Neural cell (in vitro differentiated cells): ENCODE data around the gene BBS12. TPM values are rescaled to one million over a fixed set of nuclear protein-coding genes. Genes with fewer than 3 reads are reported as not detected.

Experiments used
- H2AFZ ChIP-seq: fragments of 200-600, 300-800 bp; sonication (generic), shearing (Covaris generic); 2 replicates; pipeline ENCODE4 v1.6.0; 2014; ENCODE audit warnings: low read depth, mild to moderate bottlenecking, antibody characterized with exemption, low read length, moderate library complexity
- H3F3A ChIP-seq: fragments of 200-600 bp; shearing (Covaris generic); 2 replicates; pipeline ENCODE4 v1.6.1; 2016; ENCODE audit warnings: mild to moderate bottlenecking, moderate library complexity, mixed read lengths, antibody characterized with exemption, low read length; ENCODE audit not compliant: insufficient read depth, poor library complexity, severe bottlenecking
- H3K27ac ChIP-seq: fragments of 200-600, 300-800 bp; sonication (generic), shearing (Covaris generic); 2 replicates; pipeline ENCODE4 v1.5.1; 2014; ENCODE audit warnings: mild to moderate bottlenecking, low read length, moderate library complexity
- H3K27me3 ChIP-seq: fragments of 300-800, 200-600 bp; sonication (generic), shearing (Covaris generic); 2 replicates; pipeline ENCODE4 v1.6.0; 2014; ENCODE audit warnings: mild to moderate bottlenecking, low read depth, low read length, moderate library complexity; ENCODE audit not compliant: insufficient read depth
- H3K36me3 ChIP-seq: fragments of 300-800, 200-600 bp; sonication (generic), shearing (Covaris generic); 2 replicates; pipeline ENCODE4 v1.5.1; 2014; ENCODE audit warnings: mild to moderate bottlenecking, antibody characterized with exemption, low read length, moderate library complexity; ENCODE audit not compliant: insufficient read depth
- H3K4me2 ChIP-seq: fragments of 300-800, 200-600 bp; sonication (generic), shearing (Covaris generic); 2 replicates; pipeline ENCODE4 v1.6.0; 2014; ENCODE audit warnings: mild to moderate bottlenecking, low read length
- H3K4me3 ChIP-seq: fragments of 300-800, 200-600 bp; sonication (generic), shearing (Covaris generic); 2 replicates; pipeline ENCODE4 v1.5.1; 2014; ENCODE audit warnings: mild to moderate bottlenecking, low read length, moderate library complexity
- H3K79me2 ChIP-seq: fragments of 200-600 bp; shearing (Covaris generic); replicated peaks from 2 replicates; pipeline ENCODE4 v1.6.0; 2014; ENCODE audit warnings: mild to moderate bottlenecking, low read length, moderate library complexity; ENCODE audit not compliant: insufficient read depth
- H3K9ac ChIP-seq: fragments of 300-800, 200-600 bp; sonication (generic), shearing (Covaris generic); 2 replicates; pipeline ENCODE4 v1.6.1; 2016; ENCODE audit warnings: mild to moderate bottlenecking, low read length, mixed read lengths
- H3K9me2 ChIP-seq: fragments of 200-600 bp; shearing (Covaris generic); 2 replicates; pipeline ENCODE4 v1.6.1; 2016; ENCODE audit warnings: mild to moderate bottlenecking, low read length, mixed read lengths; ENCODE audit not compliant: insufficient read depth
- H3K9me3 ChIP-seq: fragments of 200-600, 300-800 bp; sonication (generic), shearing (Covaris generic); 2 replicates; pipeline ENCODE4 v1.6.1; 2016; ENCODE audit warnings: mild to moderate bottlenecking, mixed run types, low read length, moderate library complexity, mixed read lengths
- H4K20me1 ChIP-seq: fragments of 200-600 bp; shearing (Covaris generic); 2 replicates; pipeline ENCODE4 v1.6.1; 2016; ENCODE audit warnings: mild to moderate bottlenecking, mixed run types; ENCODE audit not compliant: insufficient read depth
- CTCF ChIP-seq: fragments of 450-650 bp; IDR thresholded peaks from 2 replicates; pipeline ENCODE4 v1.5.1; 2014; ENCODE audit warnings: antibody characterized with exemption, mild to moderate bottlenecking, moderate library complexity; ENCODE audit not compliant: poor library complexity, severe bottlenecking
- EP300 ChIP-seq: fragments of 450-650 bp; conservative IDR thresholded peaks from 2 replicates; pipeline ENCODE4 v1.6.1; 2014; ENCODE audit warnings: antibody characterized with exemption, mild to moderate bottlenecking, moderate library complexity; ENCODE audit not compliant: poor library complexity, severe bottlenecking
- EZH2 ChIP-seq: fragments of 200-600, 300-800 bp; shearing (Covaris generic), sonication (generic); IDR thresholded peaks from 2 replicates; pipeline ENCODE4 v1.6.1; 2014; ENCODE audit warnings: antibody characterized with exemption, low read length, borderline replicate concordance, mild to moderate bottlenecking; ENCODE audit not compliant: insufficient read depth, poor library complexity, severe bottlenecking
- MXI1 ChIP-seq: fragments of 450-650 bp; conservative IDR thresholded peaks from 2 replicates; pipeline ENCODE4 v1.6.1; 2014; ENCODE audit warnings: antibody characterized with exemption, mild to moderate bottlenecking; ENCODE audit not compliant: poor library complexity, severe bottlenecking
- POLR2AphosphoS5 ChIP-seq: IDR thresholded peaks from 2 replicates; pipeline ENCODE4 v1.6.1; 2012
- RAD21 ChIP-seq: fragments of 450-650 bp; conservative IDR thresholded peaks from 2 replicates; pipeline ENCODE4 v1.6.1; 2014; ENCODE audit warnings: antibody characterized with exemption, mild to moderate bottlenecking, moderate library complexity
- REST ChIP-seq: IDR thresholded peaks from 2 replicates; pipeline ENCODE4 v1.6.1; 2012; ENCODE audit warnings: borderline replicate concordance
- SMC3 ChIP-seq: fragments of 450-650 bp; conservative IDR thresholded peaks from 2 replicates; pipeline ENCODE4 v1.6.1; 2014; ENCODE audit warnings: antibody characterized with exemption, mild to moderate bottlenecking, moderate library complexity; ENCODE audit not compliant: poor library complexity
- TAF1 ChIP-seq: IDR thresholded peaks from 2 replicates; pipeline ENCODE4 v1.6.1; 2012; ENCODE audit warnings: low read depth
- polyA plus RNA-seq: library from polyadenylated mRNA; depleted of rRNA; stranded (reverse); fragments of >200 nt; gene quantifications from 2 replicates; pipeline ENCODE4 v1.2.3, GENCODE V29; 2014

BBS12 gene
- polyA plus RNA-seq, 1 donor from 2014 or later: 3.7 TPM

- H3K27ac ChIP-seq: no peak overlapping the region
Measured at GRCh38 chr4:122762966-122763716, 30.6 kb downstream of the BBS12 start.

More at GRCh38 chr4:122762966-122763716, 30.6 kb downstream of the BBS12 start:
- H3K4me3 ChIP-seq: no peak overlapping the region
- H3F3A ChIP-seq: no peaks in the 10 kb centered on the region
- H3K36me3 ChIP-seq: no peaks in the 10 kb centered on the region
- no peak overlapping the region for H2AFZ ChIP-seq
- no peak overlapping the region for H3K9ac ChIP-seq
- H4K20me1 ChIP-seq: no peaks in the 10 kb centered on the region
- no peak for TF ChIP-seq SMC3
- TF ChIP-seq EZH2: no peak
- no peak for TF ChIP-seq EP300
- TF ChIP-seq CTCF: no peak
- TF ChIP-seq POLR2AphosphoS5: no peak
- TF ChIP-seq MXI1: no peak
- TF ChIP-seq TAF1: no peak
- no peak for TF ChIP-seq REST
- no peak for TF ChIP-seq RAD21
- H3K9me3 ChIP-seq: no peaks in the 10 kb centered on the region
- H3K79me2 ChIP-seq: no peaks in the 10 kb centered on the region
- no peaks in the 10 kb centered on the region for H3K9me2 ChIP-seq
- no peaks in the 10 kb centered on the region for H3K27me3 ChIP-seq
- no peak overlapping the region for H3K4me2 ChIP-seq
